Body of pancreas (tissue), 4 donors: ENCODE data around the gene HEPACAM2. TPM values are rescaled to one million over a fixed set of nuclear protein-coding genes. Genes with fewer than 3 reads are reported as not detected.
A peak's percentile ranks its signal among the peaks of the same experiment; 100 is the strongest.

ENCODE experiments used
- ATAC-seq: fragments of 150-250 bp; one replicate; pipeline ENCODE4 v1.9.1; 2016
- DNase-seq, 4 donors: peaks; one replicate each; pipeline ENCODE4 v3.0.0-alpha.2; 2019
- H3K27ac ChIP-seq, 4 donors: fragments of 200-600 bp; sonication (generic); 1 replicate in 3 of 4; 2 replicates in 1 of 4; pipeline versions ENCODE4 v1.5.1 to v1.6.1; 2016 to 2019; ENCODE audit warnings: mild to moderate bottlenecking in 1 of 4, mixed read lengths in 1 of 4, moderate library complexity in 1 of 4
- H3K27me3 ChIP-seq, 2 donors: fragments of 200-600 bp; sonication (generic); one replicate each; pipeline ENCODE4 v1.6.0; 2016; ENCODE audit warnings: mild to moderate bottlenecking in 1 of 2
- H3K36me3 ChIP-seq, 2 donors: fragments of 200-600 bp; sonication (generic); replicated peaks in 1 of 2; 2 replicates each; pipeline ENCODE4 v1.5.1; 2016; ENCODE audit warnings: low read depth in 2 of 2; ENCODE audit not compliant: insufficient read depth in 1 of 2
- H3K4me1 ChIP-seq: fragments of 200-600 bp; sonication (generic); one replicate; pipeline ENCODE4 v1.6.0; 2016
- H3K4me3 ChIP-seq, 2 donors: fragments of 200-600 bp; sonication (generic); 1 replicate in 1 of 2; 2 replicates in 1 of 2; pipeline ENCODE4 v1.5.1; 2016 to 2019
- H3K9me3 ChIP-seq, 3 donors: fragments of 200-600 bp; sonication (generic); 1 replicate in 2 of 3; 2 replicates in 1 of 3; pipeline ENCODE4 v1.5.1; 2016
- POLR2A ChIP-seq, 3 donors: fragments of 450-650 bp; IDR thresholded peaks; one replicate each; pipeline ENCODE4 v1.6.1; 2016; ENCODE audit warnings: antibody characterized with exemption in 3 of 3, mild to moderate bottlenecking in 2 of 3
- WGBS, 2 donors: methylation state at CpG; one replicate each; pipeline ENCODE4 v1.1.5; 2017; 5-methylcytosine and 5-hydroxymethylcytosine counted together
- intact Hi-C: fragments of 100-400 bp; cut with DNase I; formaldehyde crosslinking; loops from one replicate; pipeline ENCODE4 v1.15.1; 2023
- total RNA-seq, 2 donors: library from RNA; depleted of rRNA; stranded (reverse); fragments of >200 nt; gene quantifications; one replicate each; pipeline ENCODE4 v1.1.0, GENCODE V29; 2016
- TF ChIP-seq, protein P1 (sequence below), 7 experiments: fragments of 450-650 bp in 4 of 7; fragments of 200-600 bp in 3 of 7; sonication (generic) in 3 of 7; IDR thresholded peaks; one replicate each; pipeline ENCODE4 v1.5.1; 2016 to 2019; ENCODE audit warnings: antibody characterized with exemption in 7 of 7

HEPACAM2 gene
- total RNA-seq, 2 donors from 2014 or later: 2.1 TPM; not detected in 1

DNA sequence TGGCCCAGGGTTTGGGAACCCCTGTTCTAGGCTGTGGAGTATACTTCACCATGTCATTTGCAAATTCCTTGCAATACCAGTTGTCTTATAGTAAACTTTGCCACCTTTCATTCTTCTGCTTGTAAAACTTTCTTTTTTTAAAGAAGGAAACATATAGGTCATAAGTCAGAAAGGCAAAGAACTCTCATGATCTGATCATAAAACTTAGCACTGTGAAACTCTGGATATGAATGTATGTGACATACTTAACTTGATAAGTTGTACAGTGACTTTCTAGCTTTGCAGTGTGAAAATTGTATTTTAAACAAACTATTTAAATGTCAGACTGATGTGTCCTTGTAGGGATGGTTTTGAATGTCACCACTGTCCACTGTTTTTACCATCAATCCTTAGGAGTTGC is 47.1 kb downstream of the HEPACAM2 start:
- no peaks in the 10 kb centered on the region for H3K9me3 ChIP-seq
- H3K36me3 ChIP-seq: no peaks in the 10 kb centered on the region
- no peak overlapping the region for H3K27ac ChIP-seq
- no peak for TF ChIP-seq POLR2A (IDR thresholded peaks at IDR 0.05)
- TF ChIP-seq, protein P1, sequence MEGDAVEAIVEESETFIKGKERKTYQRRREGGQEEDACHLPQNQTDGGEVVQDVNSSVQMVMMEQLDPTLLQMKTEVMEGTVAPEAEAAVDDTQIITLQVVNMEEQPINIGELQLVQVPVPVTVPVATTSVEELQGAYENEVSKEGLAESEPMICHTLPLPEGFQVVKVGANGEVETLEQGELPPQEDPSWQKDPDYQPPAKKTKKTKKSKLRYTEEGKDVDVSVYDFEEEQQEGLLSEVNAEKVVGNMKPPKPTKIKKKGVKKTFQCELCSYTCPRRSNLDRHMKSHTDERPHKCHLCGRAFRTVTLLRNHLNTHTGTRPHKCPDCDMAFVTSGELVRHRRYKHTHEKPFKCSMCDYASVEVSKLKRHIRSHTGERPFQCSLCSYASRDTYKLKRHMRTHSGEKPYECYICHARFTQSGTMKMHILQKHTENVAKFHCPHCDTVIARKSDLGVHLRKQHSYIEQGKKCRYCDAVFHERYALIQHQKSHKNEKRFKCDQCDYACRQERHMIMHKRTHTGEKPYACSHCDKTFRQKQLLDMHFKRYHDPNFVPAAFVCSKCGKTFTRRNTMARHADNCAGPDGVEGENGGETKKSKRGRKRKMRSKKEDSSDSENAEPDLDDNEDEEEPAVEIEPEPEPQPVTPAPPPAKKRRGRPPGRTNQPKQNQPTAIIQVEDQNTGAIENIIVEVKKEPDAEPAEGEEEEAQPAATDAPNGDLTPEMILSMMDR (IDR thresholded peaks at IDR 0.05): no peak
- DNase-seq: no peak
- H3K4me3 ChIP-seq: no peak overlapping the region
- no peaks in the 10 kb centered on the region for H3K27me3 ChIP-seq
- intact Hi-C loops: no loop called here
- ATAC-seq: no peak
- H3K4me1 ChIP-seq: no peaks in the 10 kb centered on the region

DNA sequence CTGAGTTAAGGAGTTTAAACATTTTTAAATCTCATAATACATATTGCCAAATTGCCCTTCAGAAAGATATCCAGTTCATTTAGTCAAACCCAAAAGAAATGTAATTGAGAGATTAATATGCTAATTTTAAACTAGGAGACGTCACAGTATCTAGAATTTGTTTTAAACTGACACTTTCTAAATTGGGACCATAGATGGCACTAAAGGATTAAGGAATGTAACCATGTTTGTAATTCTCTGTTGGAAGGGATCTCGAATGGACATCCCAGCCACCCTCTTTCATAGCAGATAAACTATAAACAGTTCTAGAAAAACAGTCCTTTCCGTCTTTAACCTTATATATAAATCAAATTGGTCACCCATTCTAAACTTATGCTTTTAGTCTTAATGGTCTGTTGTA is 48.1 kb downstream of the HEPACAM2 start:
- DNase-seq: no peak
- WGBS, 2 donors: 6 to 11% methylated on average over 3 of the region's 3 CpGs
- H3K27me3 ChIP-seq: no peaks in the 10 kb centered on the region
- ATAC-seq: no peak
- no peak for TF ChIP-seq POLR2A (IDR thresholded peaks at IDR 0.05)
- TF ChIP-seq, protein P1 (IDR thresholded peaks at IDR 0.05): peak in 3 of 7 experiments; percentile 12 to 26 (median 14)
- H3K4me3 ChIP-seq: no peak overlapping the region
- no peaks in the 10 kb centered on the region for H3K9me3 ChIP-seq
- no peak overlapping the region for H3K27ac ChIP-seq
- no peaks in the 10 kb centered on the region for H3K36me3 ChIP-seq
- intact Hi-C loops: no loop called here
- no peaks in the 10 kb centered on the region for H3K4me1 ChIP-seq

DNA sequence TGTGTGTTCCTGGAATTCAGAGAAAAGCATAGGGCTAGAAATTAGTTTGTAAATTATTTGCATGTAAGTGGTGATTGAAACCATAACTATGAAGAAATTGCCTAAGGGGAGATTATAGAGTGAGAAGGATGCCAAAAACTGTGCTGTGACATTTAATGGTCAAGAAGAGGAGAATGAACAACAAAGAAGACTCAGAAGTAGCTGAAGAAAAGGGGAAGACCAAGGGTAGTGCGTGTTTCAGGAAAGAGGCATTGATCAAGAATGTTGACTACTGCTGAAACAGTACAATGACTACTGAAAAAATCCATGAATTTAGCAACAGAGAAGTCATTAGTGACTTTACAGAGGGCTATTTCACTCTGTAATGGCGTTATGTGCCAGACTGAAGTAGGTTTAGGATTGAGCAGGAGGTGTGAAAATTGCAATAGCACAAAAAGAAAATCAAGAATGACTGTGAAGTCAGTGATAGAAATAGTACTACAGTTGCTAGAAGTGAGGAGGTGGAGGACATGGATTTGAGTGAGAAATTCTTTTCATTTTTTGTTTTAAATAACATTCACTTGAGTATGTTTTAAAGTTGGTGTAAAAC is 49.2 kb downstream of the HEPACAM2 start:
- TF ChIP-seq POLR2A (IDR thresholded peaks at IDR 0.05): no peak
- TF ChIP-seq, protein P1 (IDR thresholded peaks at IDR 0.05): no peak
- Histone ChIP-seq H3K27ac (no peak overlapping the region), H3K9me3 (peaks cover 0 to 2% (median 0%) of the 10 kb centered on the region in 3 donors), H3K4me1 (no peaks in the 10 kb centered on the region), H3K27me3 (no peaks in the 10 kb centered on the region), H3K4me3 (no peak overlapping the region), H3K36me3 (no peaks in the 10 kb centered on the region)
- no peak for DNase-seq
- 28 to 43% methylated on average over 2 of the region's 2 CpGs for WGBS, 2 donors
- intact Hi-C loops: no loop called here
- ATAC-seq: no peak

DNA sequence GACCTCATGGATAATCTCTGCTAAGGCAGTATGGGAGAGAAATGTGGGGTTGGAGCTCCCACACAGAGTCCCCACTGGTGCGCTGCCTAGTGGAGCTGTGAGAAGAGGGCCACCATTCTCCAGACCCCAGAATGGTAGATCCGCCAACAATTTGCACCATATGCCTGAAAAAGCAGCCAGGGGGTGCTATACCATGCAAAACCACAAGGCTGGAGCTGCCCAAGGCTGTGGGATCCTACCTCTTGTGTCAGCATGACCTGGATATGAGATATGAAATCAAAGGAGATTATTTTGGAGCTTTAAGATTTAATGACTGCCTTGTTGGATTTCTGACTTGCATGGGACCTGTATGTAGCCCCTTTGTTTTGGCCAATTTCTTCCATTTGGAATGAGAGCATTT is 51.0 kb downstream of the HEPACAM2 start:
- no peak for DNase-seq
- Histone ChIP-seq H3K4me3 (no peak overlapping the region), H3K9me3 (peaks cover 0 to 20% (median 0%) of the 10 kb centered on the region in 3 donors), H3K27me3 (no peaks in the 10 kb centered on the region), H3K36me3 (no peaks in the 10 kb centered on the region), H3K4me1 (no peaks in the 10 kb centered on the region), H3K27ac (no peak overlapping the region)
- TF ChIP-seq POLR2A (IDR thresholded peaks at IDR 0.05): no peak
- TF ChIP-seq, protein P1 (IDR thresholded peaks at IDR 0.05): no peak
- ATAC-seq: no peak
- intact Hi-C loops: no loop called here
- WGBS, 2 donors: 91 to 92% methylated on average over 2 of the region's 2 CpGs

DNA sequence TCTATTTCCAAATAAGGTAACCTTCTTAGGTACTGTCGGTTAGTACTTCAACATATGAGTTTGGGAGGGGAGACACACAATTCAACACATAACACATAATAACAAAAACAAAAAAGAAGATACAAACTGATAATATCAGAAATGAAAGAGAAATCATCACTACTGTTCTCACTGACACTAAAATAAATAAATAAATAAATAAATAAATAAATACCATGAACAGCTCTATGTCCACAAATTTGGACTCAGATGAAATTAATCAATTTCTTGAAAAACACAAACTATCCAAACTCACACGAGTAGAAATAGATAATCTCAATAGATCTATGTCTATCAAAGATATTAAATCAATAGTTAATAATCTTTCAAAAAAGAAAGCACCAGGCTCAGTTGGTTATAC is 53.6 kb downstream of the HEPACAM2 start:
- intact Hi-C loops: no loop called here
- H3K27ac ChIP-seq: no peak overlapping the region
- no peaks in the 10 kb centered on the region for H3K4me1 ChIP-seq
- ATAC-seq (no peak), DNase-seq (no peak)
- WGBS, 2 donors: 46 to 60% methylated on average over 2 of the region's 2 CpGs
- H3K27me3 ChIP-seq: no peaks in the 10 kb centered on the region
- H3K9me3 ChIP-seq: peaks cover 0 to 20% (median 0%) of the 10 kb centered on the region in 3 donors
- H3K4me3 ChIP-seq: no peak overlapping the region
- TF ChIP-seq, protein P1 (IDR thresholded peaks at IDR 0.05): no peak
- no peak for TF ChIP-seq POLR2A (IDR thresholded peaks at IDR 0.05)
- no peaks in the 10 kb centered on the region for H3K36me3 ChIP-seq
